Activated CD4-positive, alpha-beta T cell treated with anti-CD3 and anti-CD28 coated beads, Interleukin-2, amount 50 U/mL, for 24 hours (primary cell): ENCODE measurements around the gene HDAC10.

Experiments used
- DNase-seq, 2 donors: peaks; one replicate each; pipeline ENCODE4 v3.0.0-alpha.2; 2020; ENCODE audit warnings: low read depth in 1 of 2, low spot score in 1 of 2

HDAC10 gene

GRCh38 chr22:50242406-50242949 lies 8.6 kb downstream of the HDAC10 start:
- no peak for DNase-seq

DNA sequence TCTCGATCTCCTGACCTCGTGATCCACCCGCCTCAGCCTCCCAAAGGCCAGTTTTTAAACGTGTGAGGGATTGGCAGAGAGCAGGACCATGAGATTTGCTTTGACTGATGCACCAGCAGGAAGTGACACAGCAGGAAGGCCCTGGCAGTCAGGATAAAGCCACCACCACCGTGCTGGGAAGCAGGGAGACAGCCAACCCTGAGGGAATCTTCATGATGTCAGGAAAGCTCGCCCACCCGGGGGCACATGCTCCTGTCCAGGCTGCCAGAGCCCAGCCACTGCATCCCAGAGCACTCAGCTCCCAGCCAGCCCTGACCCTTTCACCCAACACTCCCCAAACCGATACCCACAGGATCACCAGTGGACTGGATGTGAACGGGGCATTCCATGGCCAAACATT lies 12.3 kb downstream of the HDAC10 start:
- no peak for DNase-seq

DNA sequence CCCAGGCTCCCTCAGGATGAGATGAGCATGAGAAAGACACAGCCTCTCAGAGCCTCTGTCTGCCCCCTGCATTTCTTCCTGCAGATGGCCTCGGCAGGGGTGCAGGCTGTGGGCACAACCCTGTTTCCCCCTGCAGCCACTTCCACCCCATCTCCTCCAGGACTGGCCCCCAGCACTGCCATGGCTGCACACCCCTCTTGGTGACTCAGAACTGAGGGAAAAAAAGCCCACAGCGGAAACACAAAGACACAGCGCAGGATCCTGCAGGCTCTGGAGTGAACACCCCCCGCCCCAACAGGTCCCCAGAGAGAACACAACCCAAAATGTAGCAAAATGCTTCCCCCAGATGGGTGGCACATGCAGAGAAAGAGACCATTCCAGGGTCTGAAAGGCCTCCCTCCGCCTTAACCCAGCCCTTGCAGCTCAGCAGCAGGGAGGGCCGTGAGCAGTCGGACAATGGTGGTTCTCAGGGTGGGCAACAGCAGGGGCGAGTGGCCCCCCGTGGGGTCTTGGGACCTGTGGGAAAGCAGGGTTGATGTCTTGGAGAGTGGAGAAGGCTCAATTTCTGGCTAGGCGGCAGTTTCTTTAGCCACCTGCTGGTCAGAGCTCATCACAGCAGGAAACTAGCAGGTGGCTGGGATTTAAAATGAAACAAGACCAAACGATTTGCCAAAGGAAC lies 14.2 kb downstream of the HDAC10 start:
- no peak for DNase-seq

- no peak for DNase-seq
These were observed 17.8 kb downstream of the HDAC10 start for GRCh38 chr22:50233223-50233622.

DNA sequence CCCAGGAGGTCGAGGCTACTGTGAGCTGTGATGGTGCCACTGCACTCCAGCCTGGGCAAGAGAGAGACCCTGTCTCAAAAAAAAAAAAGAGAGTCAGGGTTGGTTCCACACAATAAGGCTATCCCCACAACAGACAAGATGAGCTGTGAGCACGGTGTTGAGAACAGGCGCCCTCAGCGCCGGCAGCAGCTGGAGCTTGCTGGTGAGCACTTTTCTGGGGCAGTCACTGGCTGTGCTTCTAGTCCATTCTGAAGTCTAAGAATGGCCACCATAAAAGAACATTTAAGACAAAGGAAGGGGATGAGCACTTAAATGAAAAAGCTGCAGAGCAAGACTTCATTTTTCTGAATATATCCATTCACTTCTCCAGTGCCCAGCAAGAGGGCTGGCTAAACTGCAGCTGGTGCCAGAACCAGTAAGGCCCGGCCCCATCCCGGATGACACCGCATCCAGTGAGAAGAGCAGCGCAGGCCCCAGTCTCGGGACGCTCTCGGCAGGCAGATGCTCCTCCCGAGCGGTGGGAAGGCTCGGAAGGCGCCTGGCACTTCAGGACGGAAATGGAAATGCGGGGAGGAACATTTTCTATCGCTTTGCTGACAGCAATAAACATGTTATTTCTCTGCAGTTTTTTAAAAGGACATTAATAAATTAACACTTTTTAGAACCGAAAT lies 18.4 kb downstream of the HDAC10 start:
- no peak for DNase-seq

DNA sequence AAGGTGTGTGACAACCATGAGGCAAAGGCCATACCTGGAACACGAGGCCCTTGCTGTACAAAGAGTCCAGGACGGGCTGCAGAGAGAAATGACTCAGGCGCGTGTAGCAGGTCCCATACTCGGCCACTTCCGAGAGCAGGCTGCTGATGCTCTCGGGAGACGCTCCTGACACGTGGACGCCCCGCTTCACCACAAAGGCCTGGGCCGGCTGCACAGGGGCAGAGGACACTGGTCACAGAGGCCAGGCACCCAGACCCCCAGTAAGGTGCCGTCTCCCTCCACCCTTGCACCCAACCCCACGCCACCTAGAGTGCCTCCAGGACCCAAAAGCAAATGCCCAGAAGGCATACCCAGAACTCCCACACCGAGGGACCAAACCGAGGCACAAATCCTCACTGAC lies 21.7 kb downstream of the HDAC10 start:
- DNase-seq = no peak

DNA sequence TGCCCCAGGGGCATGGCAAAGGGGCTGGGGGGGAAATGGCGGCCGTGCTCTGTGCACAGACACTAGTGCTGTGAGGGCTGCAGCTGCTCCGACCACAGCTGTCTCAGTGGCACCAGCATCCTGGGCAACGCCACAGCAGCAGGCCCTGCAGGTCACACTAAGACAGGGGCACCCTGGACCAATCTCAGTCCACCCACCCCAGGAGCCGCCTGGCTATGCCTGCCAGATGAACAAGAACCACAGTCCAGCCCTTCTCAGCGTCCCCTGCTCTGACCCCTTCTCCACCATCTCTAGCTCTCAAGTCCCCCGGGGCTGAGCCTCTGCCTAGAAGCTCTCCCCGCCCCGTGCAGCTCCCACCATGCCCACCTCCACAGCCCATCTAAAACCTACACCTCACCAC lies 22.7 kb downstream of the HDAC10 start:
- no peak for DNase-seq

DNA sequence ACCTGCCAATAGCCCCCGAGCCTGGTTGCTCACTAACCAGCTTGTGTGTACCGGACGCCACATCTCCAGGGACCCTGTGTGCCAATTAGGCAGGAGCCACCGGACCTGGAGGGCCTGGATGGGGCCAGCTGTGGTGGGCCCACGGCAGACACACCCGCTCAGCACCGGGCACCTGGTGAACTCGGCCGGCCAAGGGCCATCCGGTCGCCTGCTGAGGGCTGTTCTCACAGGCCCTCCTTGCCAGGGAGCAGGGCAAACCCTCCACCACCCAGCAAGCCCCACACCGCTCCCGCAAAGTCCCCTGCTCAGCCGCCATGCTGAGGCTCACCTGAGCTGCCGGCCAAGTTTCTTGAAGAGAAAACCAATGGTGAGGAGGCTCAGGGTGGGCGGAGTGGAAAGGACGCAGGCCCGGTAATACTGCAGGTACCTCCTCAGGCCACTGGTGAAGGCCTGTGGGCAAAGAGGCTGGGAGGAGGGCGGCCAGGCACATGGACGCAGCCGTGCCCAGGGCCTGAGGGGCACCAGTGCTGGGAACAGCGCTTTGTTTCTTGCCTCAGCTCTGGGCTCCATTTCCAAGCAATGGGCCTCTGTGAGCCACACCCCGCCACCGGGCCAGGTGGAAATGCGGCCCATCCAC lies 23.4 kb downstream of the HDAC10 start:
- no peak for DNase-seq

GRCh38 chr22:50226875-50227165 lies 24.2 kb downstream of the HDAC10 start:
- no peak for DNase-seq

- no peak for DNase-seq
These were observed 24.8 kb downstream of the HDAC10 start for GRCh38 chr22:50226063-50226874.

DNA sequence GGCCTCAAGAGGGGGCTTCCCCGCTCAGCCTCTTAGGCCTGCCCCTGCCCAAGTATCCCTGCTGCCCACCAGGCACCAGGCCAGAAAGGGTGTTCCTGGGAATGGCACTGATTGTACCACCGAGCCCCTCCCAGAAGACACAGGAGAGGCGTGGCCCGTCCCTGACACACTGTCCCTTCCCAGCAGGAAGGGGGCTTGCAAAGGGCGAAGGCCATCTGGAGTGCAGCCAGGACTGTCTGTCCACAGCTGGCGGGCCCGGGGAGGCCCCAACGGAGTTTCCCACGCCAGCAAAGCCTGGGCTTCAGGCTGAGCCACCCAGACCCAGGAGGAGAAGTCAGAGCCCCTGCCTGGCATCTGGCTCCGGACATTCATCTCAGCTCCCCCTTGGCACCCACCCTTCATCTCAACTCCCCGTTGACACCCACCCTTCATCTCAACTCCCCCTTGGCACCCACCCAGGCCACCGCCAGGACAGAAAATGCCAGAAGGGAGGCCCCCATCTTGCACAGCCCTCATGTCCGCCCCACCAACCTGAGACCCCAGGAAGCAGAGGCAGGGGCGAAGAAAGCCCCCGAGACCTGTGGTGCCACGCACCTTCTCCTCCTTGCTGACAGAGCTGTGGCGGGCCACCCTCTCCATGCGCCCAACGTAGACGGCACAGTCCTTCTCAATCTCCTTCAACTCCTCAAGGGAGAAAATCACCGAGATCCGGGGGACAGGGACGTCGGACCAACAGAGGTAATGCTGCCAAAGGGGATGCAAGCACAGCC lies 25.7 kb downstream of the HDAC10 start:
- no peak for DNase-seq

- DNase-seq = no peak
These were observed 27.0 kb downstream of the HDAC10 start for GRCh38 chr22:50224071-50224470.

- no peak for DNase-seq
These were observed 28.6 kb downstream of the HDAC10 start for GRCh38 chr22:50222508-50222907.

GRCh38 chr22:50221410-50222300 lies 29.4 kb downstream of the HDAC10 start:
- no peak for DNase-seq

DNA sequence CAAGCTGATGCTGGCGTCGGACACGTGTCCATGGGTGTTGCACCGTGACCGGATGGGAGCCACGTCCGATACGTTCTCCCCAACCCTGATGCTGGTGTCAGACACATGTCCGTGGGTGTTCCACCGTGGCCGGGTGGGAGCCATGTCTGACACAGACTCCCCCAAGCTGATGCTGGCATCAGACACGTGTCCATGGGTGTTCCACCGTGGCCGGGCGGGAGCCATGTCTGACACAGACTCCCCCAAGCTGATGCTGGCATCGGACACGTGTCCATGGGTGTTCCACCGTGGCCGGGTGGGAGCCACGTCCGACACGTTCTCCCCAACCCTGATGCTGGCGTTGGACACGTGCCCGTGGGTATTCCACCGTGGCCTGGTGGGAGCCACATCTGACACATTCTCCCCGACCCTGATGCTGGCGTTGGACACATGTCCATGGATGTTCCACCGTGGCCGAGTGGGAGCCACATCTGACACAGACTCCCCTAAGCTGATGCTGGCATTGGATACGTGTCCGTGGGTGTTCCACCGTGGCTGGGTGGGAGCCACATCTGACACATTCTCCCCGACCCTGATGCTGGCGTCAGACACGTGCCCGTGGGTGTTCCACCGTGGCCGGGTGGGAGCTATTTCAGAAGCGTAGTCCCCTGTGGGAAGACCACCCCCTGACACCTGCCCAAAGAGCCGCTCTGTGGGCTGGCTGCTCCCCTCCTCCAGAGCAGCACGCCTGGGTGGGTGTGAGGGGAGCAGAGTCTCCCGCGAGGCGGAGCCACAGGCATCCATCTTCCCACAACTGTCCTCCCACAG lies 30.3 kb downstream of the HDAC10 start:
- no peak for DNase-seq

DNA sequence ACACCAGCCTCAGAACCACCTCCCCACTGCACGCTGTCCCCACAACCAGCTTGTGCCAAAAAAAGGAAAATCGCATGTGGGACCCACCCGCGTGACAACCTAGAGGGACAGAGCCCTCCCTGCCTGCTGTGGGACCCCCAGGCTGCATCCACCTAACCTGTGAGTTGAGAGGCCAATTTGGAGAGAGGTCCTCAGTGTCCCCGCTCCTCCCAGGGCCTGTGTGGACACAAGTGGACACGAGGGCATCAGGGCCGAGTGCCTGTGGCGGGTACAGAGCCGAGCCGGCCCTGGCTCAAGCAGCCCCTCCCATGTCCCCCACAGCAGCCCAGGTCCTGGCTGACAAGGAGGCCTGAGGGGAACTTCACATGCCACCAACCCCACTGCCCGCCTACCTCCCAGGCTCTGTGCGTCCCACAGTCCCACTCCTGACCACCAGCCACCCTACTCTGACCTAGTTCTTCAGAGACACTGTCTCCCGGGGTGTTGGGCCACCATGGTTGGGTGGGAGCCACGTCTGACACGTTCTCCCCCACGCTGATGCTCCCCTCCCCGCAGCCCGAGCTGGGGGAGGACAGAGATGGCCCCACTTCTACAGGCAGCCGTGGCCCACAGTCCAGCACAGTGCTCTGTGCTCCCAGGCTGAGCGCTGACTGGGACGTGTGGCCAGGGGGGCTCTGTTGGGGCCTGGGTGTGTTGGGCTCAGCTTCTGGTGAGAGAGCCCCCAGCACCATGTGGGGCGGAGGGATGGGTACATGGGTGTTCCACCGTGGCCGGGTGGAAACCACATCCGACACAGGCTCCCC lies 31.1 kb downstream of the HDAC10 start:
- DNase-seq = no peak

DNA sequence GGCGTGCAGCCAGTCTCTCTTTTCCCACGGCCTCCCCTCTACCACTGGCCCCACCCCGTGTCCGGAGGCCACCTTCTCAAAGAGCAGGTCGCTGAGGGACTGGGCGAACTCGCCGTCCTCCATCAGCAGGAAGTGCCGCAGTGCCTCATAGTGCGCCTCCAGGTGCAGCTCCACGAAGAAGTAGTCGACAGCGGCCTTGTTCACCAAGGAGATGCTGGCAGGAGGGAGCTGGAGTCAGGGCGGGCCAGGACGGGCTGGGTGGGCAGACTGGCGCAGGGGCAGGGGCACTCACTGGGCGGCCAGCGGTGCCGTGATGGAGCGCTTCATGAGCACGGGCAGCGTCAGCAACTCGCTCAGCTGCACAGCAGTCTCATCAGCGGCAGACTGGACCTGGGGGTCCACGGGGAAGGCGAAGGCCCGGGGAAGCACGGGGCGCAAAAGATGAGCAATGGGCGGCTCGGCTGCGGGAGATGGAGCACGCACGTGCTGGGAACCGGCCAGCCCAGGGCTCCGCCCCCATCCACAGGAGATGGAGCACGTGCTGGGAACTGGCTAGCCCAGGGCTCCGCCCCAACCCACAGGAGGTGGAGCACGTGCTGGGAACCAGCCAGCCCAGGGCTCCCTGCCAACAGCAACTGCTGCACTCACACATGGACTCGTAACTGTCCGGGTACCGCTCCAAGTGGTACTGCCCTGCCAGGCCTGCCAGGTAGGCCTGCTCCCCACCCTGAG lies 31.9 kb downstream of the HDAC10 start:
- no peak for DNase-seq
